HG03135 (cell line): Measurements from ENCODE around the gene WSB2.
"Not testable (repeated sequence)": the region's sequence is repeated elsewhere in the genome, so short reads cannot be mapped to it uniquely, and the experiment has no call there.

Experiments used
- ATAC-seq: cut with Tn5 transposase; IDR thresholded peaks from one replicate; pipeline ENCODE4 v1.9.1; 2021; ENCODE audit warnings: mild to moderate bottlenecking, moderate library complexity; ENCODE audit not compliant: unreplicated experiment

Gene WSB2

GRCh38 chr12:118061011-118061872 lies at the start of gene WSB2:
TSS of gene WSB2 (minus strand) at chr12:118061179. CDS start at chr12:118061048, 131 bp downstream.
- ATAC-seq, result no peak

GRCh38 chr12:118109088-118109487 lies 48.1 kb upstream of the WSB2 start:
- no peak for ATAC-seq

GRCh38 chr12:118107694-118108093 lies 46.7 kb upstream of the WSB2 start:
- no peak for ATAC-seq

- no peak for ATAC-seq
Observed at GRCh38 chr12:118107011-118107410, 46.0 kb upstream of the WSB2 start.

GRCh38 chr12:118103601-118104382 lies 42.8 kb upstream of the WSB2 start, which contains the start of gene VSIG10:
TSS of gene VSIG10 (minus strand) at chr12:118104011. CDS start at chr12:118103671, 340 bp downstream.
- ATAC-seq, result no peak

GRCh38 chr12:118103201-118103600 lies 42.2 kb upstream of the WSB2 start:
- ATAC-seq, result no peak

GRCh38 chr12:118102609-118103008 lies 41.6 kb upstream of the WSB2 start:
- no peak for ATAC-seq

- ATAC-seq, result no peak
Observed at GRCh38 chr12:118102070-118102469, 41.1 kb upstream of the WSB2 start.

GRCh38 chr12:118101051-118101450 lies 40.1 kb upstream of the WSB2 start:
- no peak for ATAC-seq

- ATAC-seq, result no peak
Observed at GRCh38 chr12:118098911-118099671, 38.1 kb upstream of the WSB2 start.

GRCh38 chr12:118098401-118098800 lies 37.4 kb upstream of the WSB2 start:
- ATAC-seq, result no peak

GRCh38 chr12:118094039-118094438 lies 33.1 kb upstream of the WSB2 start:
- ATAC-seq, result no peak

- no peak for ATAC-seq
Observed at GRCh38 chr12:118089782-118090181, 28.8 kb upstream of the WSB2 start.

- no peak for ATAC-seq
Observed at GRCh38 chr12:118082161-118082560, 21.2 kb upstream of the WSB2 start.

- not testable (repeated sequence) for ATAC-seq
Observed at GRCh38 chr12:118081521-118081920, 20.5 kb upstream of the WSB2 start.

- ATAC-seq, result no peak
Observed at GRCh38 chr12:118073768-118074167, 12.8 kb upstream of the WSB2 start.

- ATAC-seq, result no peak
Observed at GRCh38 chr12:118070650-118071049, 9.7 kb upstream of the WSB2 start.

GRCh38 chr12:118068445-118068844 lies 7.5 kb upstream of the WSB2 start:
- no peak for ATAC-seq

GRCh38 chr12:118065380-118065779 lies 4.4 kb upstream of the WSB2 start:
- no peak for ATAC-seq

GRCh38 chr12:118064608-118065007 lies 3.6 kb upstream of the WSB2 start:
- ATAC-seq, result no peak
